ENCODE results near the gene PSMD11.

DNA sequence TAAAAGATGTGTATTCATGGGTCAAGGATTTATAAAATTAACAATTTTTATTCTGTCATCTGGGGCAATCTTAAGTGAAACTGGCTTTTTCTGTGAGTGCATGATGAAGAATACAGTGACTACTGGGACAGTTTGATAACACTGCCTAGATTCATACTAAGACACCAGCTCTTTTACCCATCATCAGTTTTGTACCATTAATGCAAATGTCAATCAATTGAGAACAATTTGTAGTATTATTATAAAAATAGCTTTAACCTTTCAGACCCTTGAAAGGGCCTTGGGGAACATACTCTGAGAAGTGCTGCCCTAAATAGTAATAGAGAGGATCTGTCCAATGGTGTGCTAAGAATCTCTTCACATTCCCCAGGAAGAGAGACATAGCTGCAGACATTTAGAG is 45.4 kb upstream of the PSMD11 start:
- TF ChIP-seq CTCF (IDR thresholded peaks at IDR 0.05) (no peak), POLR2A (IDR thresholded peaks at IDR 0.05) (no peak)

All from lower leg skin (tissue), 3 donors.